Uterus (tissue), 4 donors: Measurements from ENCODE around the gene CCR4. TPM values are rescaled to one million over a fixed set of nuclear protein-coding genes. Genes with fewer than 3 reads are reported as not detected.

ENCODE experiments used
- DNase-seq, 2 donors: peaks; one replicate each; pipeline ENCODE4 v3.0.0-alpha.2; 2019 to 2020
- H3K27ac ChIP-seq, 2 donors: fragments of 200-600 bp; sonication (generic); 1 replicate in 1 of 2; 2 replicates in 1 of 2; pipeline ENCODE4 v1.5.1; 2016 to 2018
- H3K27me3 ChIP-seq, 2 donors: fragments of 200-600 bp; sonication (generic); one replicate each; pipeline ENCODE4 v1.5.1; 2018 to 2019; ENCODE audit warnings: control low read depth in 1 of 2
- H3K36me3 ChIP-seq, 2 donors: fragments of 200-600 bp; sonication (generic); one replicate each; pipeline ENCODE4 v1.5.1; 2019; ENCODE audit warnings: control low read depth in 1 of 2
- H3K4me1 ChIP-seq, 2 donors: fragments of 200-600 bp; sonication (generic); one replicate each; pipeline ENCODE4 v1.5.1; 2018 to 2019; ENCODE audit warnings: control low read depth in 1 of 2
- H3K4me3 ChIP-seq, 2 donors: fragments of 200-600 bp; sonication (generic); 1 replicate in 1 of 2; 2 replicates in 1 of 2; pipeline ENCODE4 v1.5.1; 2018 to 2019; ENCODE audit warnings: mild to moderate bottlenecking in 1 of 2
- H3K9me3 ChIP-seq, 2 donors: fragments of 200-600 bp; sonication (generic); one replicate each; pipeline ENCODE4 v1.5.1; 2019; ENCODE audit warnings: control low read depth in 1 of 2
- CTCF ChIP-seq, 4 experiments: fragments of 200-600 bp in 2 of 4; fragments of 450-650 bp in 2 of 4; sonication (generic) in 2 of 4; IDR thresholded peaks; one replicate each; pipeline ENCODE4 v1.5.1; 2016 to 2019; ENCODE audit warnings: antibody characterized with exemption in 4 of 4, mild to moderate bottlenecking in 2 of 4, moderate library complexity in 1 of 4
- POLR2A ChIP-seq, 2 donors: fragments of 450-650 bp; IDR thresholded peaks; one replicate each; pipeline ENCODE4 v1.6.1; 2016; ENCODE audit warnings: antibody characterized with exemption in 2 of 2, mild to moderate bottlenecking in 1 of 2, moderate library complexity in 1 of 2
- intact Hi-C: fragments of 100-400 bp; cut with DNase I; formaldehyde crosslinking; loops from one replicate; pipeline ENCODE4 v1.15.1; 2023; ENCODE audit warnings: low total_unique reads
- total RNA-seq, 4 donors: library from RNA; depleted of rRNA in 3 of 4; stranded (reverse); fragments of >200 nt in 3 of 4; gene quantifications; one replicate each; pipeline versions ENCODE4 v1.1.0 to v1.2.4, GENCODE V29; 2014 to 2023
- donor health status: DM: yes; HTN: yes; CAD: no.

CCR4 gene
- total RNA-seq, 4 donors from 2014 or later, result 0.35 TPM; not detected in 3

GRCh38 chr3:33001889-33002288, 50.4 kb downstream of the CCR4 start:
- no peaks in the 10 kb centered on the region for H3K4me1 ChIP-seq
- no peaks in the 10 kb centered on the region for H3K9me3 ChIP-seq
- intact Hi-C loops, result no loop called here
- H3K27ac ChIP-seq, result no peak overlapping the region
- DNase-seq, result no peak
- H3K4me3 ChIP-seq, result no peak overlapping the region
- H3K36me3 ChIP-seq, result no peaks in the 10 kb centered on the region
- H3K27me3 ChIP-seq, result no peaks in the 10 kb centered on the region
- no peak for TF ChIP-seq CTCF (IDR thresholded peaks at IDR 0.05)
- TF ChIP-seq POLR2A (IDR thresholded peaks at IDR 0.05), result no peak

- TF ChIP-seq CTCF (IDR thresholded peaks at IDR 0.05) (no peak), POLR2A (IDR thresholded peaks at IDR 0.05) (no peak)
- DNase-seq, result no peak
- intact Hi-C loops, result no loop called here
- H3K36me3 ChIP-seq, result no peaks in the 10 kb centered on the region
- no peak overlapping the region for H3K4me3 ChIP-seq
- no peaks in the 10 kb centered on the region for H3K9me3 ChIP-seq
- no peaks in the 10 kb centered on the region for H3K4me1 ChIP-seq
- no peak overlapping the region for H3K27ac ChIP-seq
- no peaks in the 10 kb centered on the region for H3K27me3 ChIP-seq
These were observed 51.9 kb downstream of the CCR4 start for GRCh38 chr3:33003308-33003707.

GRCh38 chr3:33004205-33004604, 52.8 kb downstream of the CCR4 start:
- no peak overlapping the region for H3K4me3 ChIP-seq
- H3K36me3 ChIP-seq, result no peaks in the 10 kb centered on the region
- H3K27me3 ChIP-seq, result no peaks in the 10 kb centered on the region
- H3K9me3 ChIP-seq, result no peaks in the 10 kb centered on the region
- DNase-seq, result no peak
- H3K27ac ChIP-seq, result no peak overlapping the region
- H3K4me1 ChIP-seq, result no peaks in the 10 kb centered on the region
- no peak for TF ChIP-seq POLR2A (IDR thresholded peaks at IDR 0.05)
- no peak for TF ChIP-seq CTCF (IDR thresholded peaks at IDR 0.05)
- intact Hi-C loops, result no loop called here

GRCh38 chr3:33004961-33005360, 53.5 kb downstream of the CCR4 start:
- H3K4me1 ChIP-seq, result no peaks in the 10 kb centered on the region
- H3K4me3 ChIP-seq, result no peak overlapping the region
- no peak for DNase-seq
- H3K27me3 ChIP-seq, result no peaks in the 10 kb centered on the region
- no peak overlapping the region for H3K27ac ChIP-seq
- TF ChIP-seq CTCF (IDR thresholded peaks at IDR 0.05) (no peak), POLR2A (IDR thresholded peaks at IDR 0.05) (no peak)
- no peaks in the 10 kb centered on the region for H3K36me3 ChIP-seq
- no peaks in the 10 kb centered on the region for H3K9me3 ChIP-seq
- intact Hi-C loops, result no loop called here

Other genes starting within 250 kb of the CCR4 start
- under 1 TPM in 1 of 4 donors, not detected in 3; 0.48 TPM for gene TRIM71, start 133.6 kb upstream of the CCR4 start, total RNA-seq
- gene GLB1, start 145.5 kb downstream of the CCR4 start, total RNA-seq, result 10 to 100 TPM; 42.6 to 95.0 (median 55.3) TPM
- 1 to 10 TPM; 4.4 to 7.6 (median 6.9) TPM for gene TMPPE, start 145.5 kb downstream of the CCR4 start, total RNA-seq
- 100 to 1,000 TPM; 174 to 687 (median 286) TPM for gene CRTAP, start 162.4 kb downstream of the CCR4 start, total RNA-seq